ENCODE data around the gene GNGT1.

GRCh38 chr7:93958216-93958615 is 51.8 kb downstream of the GNGT1 start:
- TF ChIP-seq SMC3 (conservative IDR thresholded peaks at IDR 0.05; ENCODE audit: poor library complexity) (no peak), POLR2AphosphoS5 (IDR thresholded peaks at IDR 0.05) (no peak), CTCF (IDR thresholded peaks at IDR 0.05; ENCODE audit: poor library complexity, severe bottlenecking) (no peak)
